OCI-LY1 (cell line): ENCODE measurements around the gene CCDC138.

ENCODE experiments used
- CTCF ChIP-seq: fragments of 200-600 bp; sonication (generic), shearing (Covaris generic); IDR thresholded peaks from 2 replicates; pipeline ENCODE4 v1.5.1; 2017; ENCODE audit warnings: mild to moderate bottlenecking, antibody characterized with exemption, low read length, moderate library complexity, mixed read lengths
- EZH2 ChIP-seq: fragments of 200-600 bp; sonication (generic), shearing (Covaris generic); IDR thresholded peaks from 2 replicates; pipeline ENCODE4 v1.8.0; 2017; ENCODE audit warnings: borderline replicate concordance, mixed run types, mild to moderate bottlenecking, antibody characterized with exemption, low read length, moderate library complexity, mixed read lengths

GRCh38 chr2:108923019-108923700 lies 136.6 kb downstream of the CCDC138 start:
- TF ChIP-seq CTCF (no peak), EZH2 (no peak)
